Measurements from ENCODE around the gene PRRC2C.
"Not testable (repeated sequence)": the region's sequence is repeated elsewhere in the genome, so short reads cannot be mapped to it uniquely, and the experiment has no call there.

DNA sequence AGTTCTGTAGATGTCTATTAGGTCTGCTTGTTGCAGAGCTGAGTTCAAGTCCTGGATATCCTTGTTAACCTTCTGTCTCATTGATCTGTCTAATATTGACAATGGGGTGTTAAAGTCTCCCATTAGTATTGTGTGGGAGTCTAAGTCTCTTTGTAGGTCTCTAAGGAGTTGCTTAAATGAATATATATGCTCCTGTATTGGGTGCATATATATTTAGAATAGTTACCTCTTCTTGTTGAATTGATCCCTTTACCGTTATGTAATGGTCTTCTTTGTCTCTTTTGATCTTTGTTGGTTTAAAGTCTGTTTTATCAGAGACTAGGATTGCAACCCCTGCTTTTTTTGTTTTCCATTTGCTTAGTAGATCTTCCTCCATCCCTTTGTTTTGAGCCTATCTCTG lies 68.6 kb downstream of the PRRC2C start:
- TF ChIP-seq CTCF, POLR2A (IDR thresholded peaks at IDR 0.05): not testable (repeated sequence)

Measured in adrenal gland (tissue), 5 donors.